AG09309 (cell line): ENCODE data around the gene OSGEP.

Experiments
- DNase-seq: peaks from one replicate; pipeline ENCODE4 v3.0.0-alpha.2; 2010; ENCODE audit warnings: low read depth
- H3K4me3 ChIP-seq: 2 replicates; pipeline ENCODE4 v1.5.1; 2011; ENCODE audit warnings: mild to moderate bottlenecking, low read depth, low read length, moderate library complexity; ENCODE audit not compliant: control insufficient read depth
- TF ChIP-seq, protein P1 (sequence below): IDR thresholded peaks from 2 replicates; pipeline ENCODE4 v1.5.1; 2011; ENCODE audit warnings: mild to moderate bottlenecking, low read depth, low read length, inconsistent platforms; ENCODE audit not compliant: insufficient read depth, control insufficient read depth; ENCODE audit errors: missing control alignments

OSGEP gene

DNA sequence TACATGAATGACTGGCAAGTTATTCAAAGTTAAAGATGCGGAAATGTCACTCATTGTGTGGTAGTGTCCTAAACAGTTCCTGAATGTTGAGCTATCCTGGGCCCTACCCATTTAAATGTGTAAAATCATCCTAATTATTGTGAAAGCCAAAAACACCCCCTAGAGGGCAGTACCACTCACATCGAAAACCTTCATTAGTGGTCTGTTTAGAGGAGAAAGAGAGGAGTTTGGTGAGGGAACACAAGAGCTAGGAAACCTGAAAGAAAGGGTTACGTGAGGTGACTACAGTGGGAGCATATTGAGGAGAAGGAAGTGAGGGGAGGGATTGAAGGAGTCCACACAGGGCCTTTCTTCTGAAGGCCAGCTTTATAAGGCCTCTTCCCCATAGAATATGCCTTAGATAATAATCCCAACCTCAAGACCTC lies 38.8 kb downstream of the OSGEP start:
- TF ChIP-seq, protein P1, sequence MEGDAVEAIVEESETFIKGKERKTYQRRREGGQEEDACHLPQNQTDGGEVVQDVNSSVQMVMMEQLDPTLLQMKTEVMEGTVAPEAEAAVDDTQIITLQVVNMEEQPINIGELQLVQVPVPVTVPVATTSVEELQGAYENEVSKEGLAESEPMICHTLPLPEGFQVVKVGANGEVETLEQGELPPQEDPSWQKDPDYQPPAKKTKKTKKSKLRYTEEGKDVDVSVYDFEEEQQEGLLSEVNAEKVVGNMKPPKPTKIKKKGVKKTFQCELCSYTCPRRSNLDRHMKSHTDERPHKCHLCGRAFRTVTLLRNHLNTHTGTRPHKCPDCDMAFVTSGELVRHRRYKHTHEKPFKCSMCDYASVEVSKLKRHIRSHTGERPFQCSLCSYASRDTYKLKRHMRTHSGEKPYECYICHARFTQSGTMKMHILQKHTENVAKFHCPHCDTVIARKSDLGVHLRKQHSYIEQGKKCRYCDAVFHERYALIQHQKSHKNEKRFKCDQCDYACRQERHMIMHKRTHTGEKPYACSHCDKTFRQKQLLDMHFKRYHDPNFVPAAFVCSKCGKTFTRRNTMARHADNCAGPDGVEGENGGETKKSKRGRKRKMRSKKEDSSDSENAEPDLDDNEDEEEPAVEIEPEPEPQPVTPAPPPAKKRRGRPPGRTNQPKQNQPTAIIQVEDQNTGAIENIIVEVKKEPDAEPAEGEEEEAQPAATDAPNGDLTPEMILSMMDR, result peak; percentile 70
- DNase-seq, result no peak
- no peak overlapping the region for H3K4me3 ChIP-seq

DNA sequence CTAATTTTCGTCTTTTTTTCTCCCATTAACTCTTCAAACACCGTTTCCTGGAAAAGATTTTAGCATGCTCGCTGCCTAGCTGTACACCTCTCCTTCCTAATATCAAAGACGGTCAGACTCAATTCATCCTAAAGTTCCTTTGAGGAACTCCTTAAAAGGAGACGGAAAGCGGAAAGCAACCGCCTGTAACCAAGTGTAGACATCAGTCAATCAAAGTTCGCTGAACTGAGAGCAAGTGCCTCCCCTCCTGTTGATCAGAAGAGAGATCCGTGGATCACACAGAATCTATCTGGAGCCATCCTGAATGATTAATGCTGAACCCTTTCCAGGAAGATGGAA lies 40.9 kb downstream of the OSGEP start:
- DNase-seq, result no peak
- TF ChIP-seq, protein P1, result no peak
- peak overlapping the region; percentile 100 for H3K4me3 ChIP-seq

DNA sequence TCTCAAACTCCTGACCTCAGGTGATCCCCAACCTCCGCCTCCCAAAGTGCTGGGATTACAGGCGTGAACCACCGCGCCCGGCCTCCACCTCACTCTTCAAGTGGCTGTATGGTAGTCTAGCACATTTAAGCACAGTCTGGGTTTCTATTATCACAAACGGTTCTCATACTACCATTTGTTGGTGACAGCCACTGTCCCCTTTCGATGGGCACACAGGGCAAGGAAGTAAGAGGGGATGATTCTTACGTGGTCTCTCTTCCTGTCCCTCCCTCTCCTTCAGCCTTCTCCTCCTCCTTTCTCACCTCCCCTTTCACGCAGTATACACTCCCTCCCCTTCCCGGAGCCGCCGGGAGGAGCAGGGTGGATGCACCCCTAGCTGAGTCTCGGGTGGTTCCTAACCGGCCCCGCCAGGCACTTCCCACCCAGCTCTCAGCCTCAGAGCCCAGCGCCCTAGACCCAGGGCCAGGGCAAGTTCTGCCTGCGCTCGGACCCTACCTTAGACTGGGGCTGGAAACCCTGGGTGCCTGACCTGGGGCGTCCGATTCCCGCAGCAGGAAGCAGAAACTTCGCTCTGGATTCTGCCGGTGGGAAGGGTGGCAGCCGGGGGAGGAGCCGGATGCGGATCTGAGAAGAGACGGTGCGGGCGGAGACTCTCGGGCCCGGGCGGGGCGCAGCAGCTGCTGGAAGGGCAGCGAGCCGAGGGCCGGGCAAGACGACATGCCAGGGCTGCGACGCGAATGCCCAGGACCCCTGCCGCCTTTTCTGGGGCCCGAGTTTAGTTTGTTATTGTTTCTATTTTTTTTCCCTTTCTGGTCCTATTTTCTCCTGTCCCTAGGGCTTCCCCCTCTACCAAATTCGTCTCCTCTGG lies 41.5 kb downstream of the OSGEP start, which contains the start of gene TEP1:
Gene TEP1 (minus strand): TSS at position 626 of the 868 bp plus-strand sequence. CDS start 5,062 bp downstream, outside the sequence.
- no peak for DNase-seq
- peak within 1 kb of the TSS; percentile 100 for H3K4me3 ChIP-seq
- TF ChIP-seq, protein P1, result no peak

DNA sequence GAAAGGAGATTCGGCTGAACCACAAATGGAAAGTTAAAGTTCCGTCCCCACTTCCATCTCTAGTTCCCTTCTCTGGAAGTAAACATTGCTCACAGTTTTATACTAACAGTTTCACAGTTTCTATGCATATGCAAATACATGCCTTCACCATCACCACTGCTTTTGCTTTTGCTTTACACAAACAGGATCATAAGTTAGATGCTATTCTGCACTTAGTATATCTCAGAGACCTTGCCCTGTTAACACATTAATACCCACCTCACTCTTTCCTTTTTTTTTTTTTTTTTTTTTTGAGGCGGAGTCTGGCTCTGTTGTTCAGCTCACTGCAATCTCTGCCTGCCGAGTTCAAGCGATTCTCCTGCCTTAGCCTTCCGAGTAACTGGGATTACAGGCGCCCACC lies 42.2 kb downstream of the OSGEP start:
- H3K4me3 ChIP-seq, result peak overlapping the region; percentile 100
- TF ChIP-seq, protein P1, result no peak
- DNase-seq, result no peak

DNA sequence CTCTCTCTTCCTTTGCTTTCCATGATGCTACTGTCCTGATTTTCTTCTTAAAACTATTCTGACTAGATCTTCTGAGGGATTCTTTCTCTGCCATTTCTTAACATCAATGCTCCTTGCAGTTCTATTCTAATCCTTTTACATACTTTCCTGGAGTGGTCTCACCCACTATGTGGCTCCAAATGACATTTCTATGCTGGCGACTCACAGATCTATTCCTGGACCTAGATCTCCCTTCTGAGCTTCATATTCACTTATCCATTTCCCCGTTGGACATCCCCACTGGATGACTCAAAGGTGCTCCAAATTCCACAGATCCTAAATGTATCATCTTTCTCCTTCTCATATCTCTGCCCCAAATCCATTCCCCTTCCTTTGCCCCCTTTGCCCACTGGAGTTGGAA lies 45.4 kb downstream of the OSGEP start:
- DNase-seq, result no peak

DNA sequence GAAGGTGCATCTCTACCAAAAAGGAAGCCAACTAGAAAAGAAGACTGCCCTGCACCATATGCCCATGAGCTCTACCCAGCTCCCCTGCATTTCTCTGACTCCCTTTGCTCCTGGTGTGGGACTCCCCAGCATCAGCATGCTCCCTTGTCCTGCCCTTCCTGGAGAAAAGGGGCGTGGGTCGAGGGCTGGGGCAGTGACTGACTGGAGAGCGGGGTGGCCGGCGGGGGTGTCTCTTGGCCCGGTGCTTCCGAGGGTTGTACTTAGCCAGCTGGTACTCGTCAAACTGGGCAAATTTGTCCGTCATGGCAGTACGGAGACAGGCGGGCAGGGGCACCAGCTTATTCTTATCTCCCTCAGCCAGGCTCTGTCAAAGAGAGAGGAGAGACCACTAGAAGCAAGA lies 51.1 kb downstream of the OSGEP start:
- TF ChIP-seq, protein P1, result no peak
- DNase-seq, result no peak
- H3K4me3 ChIP-seq, result no peak overlapping the region

More for the DNA sequence above, 45.4 kb downstream of the OSGEP start:
- TF ChIP-seq, protein P1, result no peak
- no peak overlapping the region for H3K4me3 ChIP-seq
